ENCODE results near the gene CASK. TPM values are rescaled to one million over a fixed set of nuclear protein-coding genes. Genes with fewer than 3 reads are reported as not detected.
"Not testable (repeated sequence)": the region's sequence is repeated elsewhere in the genome, so short reads cannot be mapped to it uniquely, and the experiment has no call there.

CASK gene
- total RNA-seq, 2 donors from 2014 or later = 15.0 to 17.0 TPM

DNA sequence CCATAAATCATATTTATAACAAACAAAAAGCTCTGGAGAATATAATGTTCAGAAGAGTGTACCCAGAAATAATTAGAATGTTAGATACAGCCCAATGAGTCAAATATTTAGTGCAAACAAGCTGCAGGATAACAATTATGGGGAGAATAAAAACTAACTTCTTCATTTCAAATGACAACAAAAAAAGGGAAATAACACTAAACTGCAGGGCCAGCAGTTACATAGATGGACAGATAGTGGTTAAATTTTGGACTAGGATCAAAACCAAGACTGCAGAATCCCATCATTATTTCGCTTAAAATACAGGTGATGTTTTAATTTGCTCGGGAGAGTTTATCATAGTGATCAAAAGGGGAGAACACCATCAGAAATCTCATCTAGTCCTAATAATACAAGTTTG is 235.2 kb downstream of the CASK start:
- H3K27ac ChIP-seq = no peak overlapping the region
- no peaks in the 10 kb centered on the region for H3K27me3 ChIP-seq
- H3K36me3 ChIP-seq = no peaks in the 10 kb centered on the region
- no peaks in the 10 kb centered on the region for H3K9me3 ChIP-seq
- H3K4me1 ChIP-seq = peaks cover 0 to 12% of the 10 kb centered on the region in 2 donors
- TF ChIP-seq, protein P1, sequence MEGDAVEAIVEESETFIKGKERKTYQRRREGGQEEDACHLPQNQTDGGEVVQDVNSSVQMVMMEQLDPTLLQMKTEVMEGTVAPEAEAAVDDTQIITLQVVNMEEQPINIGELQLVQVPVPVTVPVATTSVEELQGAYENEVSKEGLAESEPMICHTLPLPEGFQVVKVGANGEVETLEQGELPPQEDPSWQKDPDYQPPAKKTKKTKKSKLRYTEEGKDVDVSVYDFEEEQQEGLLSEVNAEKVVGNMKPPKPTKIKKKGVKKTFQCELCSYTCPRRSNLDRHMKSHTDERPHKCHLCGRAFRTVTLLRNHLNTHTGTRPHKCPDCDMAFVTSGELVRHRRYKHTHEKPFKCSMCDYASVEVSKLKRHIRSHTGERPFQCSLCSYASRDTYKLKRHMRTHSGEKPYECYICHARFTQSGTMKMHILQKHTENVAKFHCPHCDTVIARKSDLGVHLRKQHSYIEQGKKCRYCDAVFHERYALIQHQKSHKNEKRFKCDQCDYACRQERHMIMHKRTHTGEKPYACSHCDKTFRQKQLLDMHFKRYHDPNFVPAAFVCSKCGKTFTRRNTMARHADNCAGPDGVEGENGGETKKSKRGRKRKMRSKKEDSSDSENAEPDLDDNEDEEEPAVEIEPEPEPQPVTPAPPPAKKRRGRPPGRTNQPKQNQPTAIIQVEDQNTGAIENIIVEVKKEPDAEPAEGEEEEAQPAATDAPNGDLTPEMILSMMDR (IDR thresholded peaks at IDR 0.05) = no peak
- no peak for DNase-seq (ENCODE audit: low spot score)
- no peak overlapping the region for H3K4me3 ChIP-seq

DNA sequence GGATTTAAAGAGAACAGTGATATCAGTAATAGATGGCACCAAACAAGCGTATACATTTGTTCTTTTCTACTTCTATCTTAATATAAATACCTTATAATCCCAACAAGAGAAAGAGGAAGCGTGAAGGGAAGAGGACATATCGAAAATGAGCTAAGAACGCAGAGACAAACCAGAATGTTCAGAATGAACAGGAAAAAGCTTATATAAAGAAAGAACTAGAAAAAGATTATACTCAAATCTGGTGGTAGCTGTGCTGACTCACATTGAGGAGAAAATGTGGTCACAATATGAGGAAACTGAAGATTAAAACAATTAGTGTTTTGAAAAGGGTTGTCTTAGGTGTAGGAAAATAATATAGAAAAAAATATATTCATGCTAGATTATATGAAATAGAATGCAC is 236.6 kb downstream of the CASK start:
- Histone ChIP-seq H3K27me3 (no peaks in the 10 kb centered on the region), H3K4me1 (peaks cover 0 to 6% of the 10 kb centered on the region in 2 donors), H3K4me3 (no peak overlapping the region), H3K27ac (no peak overlapping the region), H3K36me3 (no peaks in the 10 kb centered on the region), H3K9me3 (no peaks in the 10 kb centered on the region)
- TF ChIP-seq, protein P1 (IDR thresholded peaks at IDR 0.05) = no peak
- no peak for DNase-seq (ENCODE audit: low spot score)

DNA sequence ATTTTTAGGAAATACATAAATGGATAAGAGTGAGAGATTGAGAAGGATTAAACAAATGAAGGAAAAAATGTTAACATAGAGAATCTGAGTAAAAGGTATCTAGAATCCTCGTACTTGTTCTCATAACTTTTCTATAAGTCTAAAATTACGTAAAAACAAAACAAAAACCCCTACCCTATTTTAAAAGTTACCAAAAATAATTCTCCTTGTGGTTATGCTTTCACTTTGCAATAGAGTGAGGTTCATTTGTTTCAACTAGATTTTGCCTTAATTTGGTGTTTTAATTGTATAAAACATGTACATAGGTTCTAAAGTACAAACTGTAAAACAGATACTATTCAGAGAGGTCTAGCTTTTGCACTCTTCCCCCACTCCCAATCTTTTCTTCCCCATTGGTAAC is 238.4 kb downstream of the CASK start:
- H3K27me3 ChIP-seq = no peaks in the 10 kb centered on the region
- no peaks in the 10 kb centered on the region for H3K9me3 ChIP-seq
- H3K36me3 ChIP-seq = no peaks in the 10 kb centered on the region
- no peak for DNase-seq (ENCODE audit: low spot score)
- peaks cover 0 to 6% of the 10 kb centered on the region in 2 donors for H3K4me1 ChIP-seq
- no peak overlapping the region for H3K4me3 ChIP-seq
- H3K27ac ChIP-seq = no peak overlapping the region
- TF ChIP-seq, protein P1 (IDR thresholded peaks at IDR 0.05) = no peak

DNA sequence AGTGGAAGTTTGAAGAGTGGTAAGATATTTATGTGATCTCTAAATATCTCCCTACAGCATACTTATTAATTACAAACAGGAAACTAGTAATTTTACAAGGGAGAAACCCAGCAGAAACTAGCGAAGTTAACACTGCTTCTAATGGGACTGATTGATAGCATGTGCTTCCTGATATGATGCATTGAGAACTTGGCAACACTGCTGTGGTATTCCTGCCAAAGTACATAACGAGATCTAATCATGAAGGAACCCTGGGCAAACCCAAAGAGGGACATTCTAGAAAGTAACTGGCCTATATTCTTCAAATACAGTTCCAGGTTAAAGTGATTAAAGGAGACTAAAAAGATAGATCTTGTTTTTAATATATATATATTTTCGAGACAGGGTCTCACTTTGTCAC is 239.2 kb downstream of the CASK start:
- TF ChIP-seq, protein P1 (IDR thresholded peaks at IDR 0.05) = no peak
- H3K27me3 ChIP-seq = no peaks in the 10 kb centered on the region
- no peak overlapping the region for H3K4me3 ChIP-seq
- DNase-seq (ENCODE audit: low spot score) = no peak
- no peak overlapping the region for H3K27ac ChIP-seq
- H3K36me3 ChIP-seq = no peaks in the 10 kb centered on the region
- no peaks in the 10 kb centered on the region for H3K9me3 ChIP-seq
- H3K4me1 ChIP-seq = peaks cover 0 to 6% of the 10 kb centered on the region in 2 donors

- DNase-seq (ENCODE audit: low spot score) = no peak
- Histone ChIP-seq H3K9me3 (no peaks in the 10 kb centered on the region), H3K4me1 (no peaks in the 10 kb centered on the region), H3K27me3 (no peaks in the 10 kb centered on the region), H3K27ac (peak overlapping the region in 1 of 2 donors; percentile 8), H3K36me3 (no peaks in the 10 kb centered on the region), H3K4me3 (no peak overlapping the region)
- TF ChIP-seq, protein P1 (IDR thresholded peaks at IDR 0.05) = no peak
Observed at GRCh38 chrX:41677183-41678060, 245.9 kb downstream of the CASK start.

DNA sequence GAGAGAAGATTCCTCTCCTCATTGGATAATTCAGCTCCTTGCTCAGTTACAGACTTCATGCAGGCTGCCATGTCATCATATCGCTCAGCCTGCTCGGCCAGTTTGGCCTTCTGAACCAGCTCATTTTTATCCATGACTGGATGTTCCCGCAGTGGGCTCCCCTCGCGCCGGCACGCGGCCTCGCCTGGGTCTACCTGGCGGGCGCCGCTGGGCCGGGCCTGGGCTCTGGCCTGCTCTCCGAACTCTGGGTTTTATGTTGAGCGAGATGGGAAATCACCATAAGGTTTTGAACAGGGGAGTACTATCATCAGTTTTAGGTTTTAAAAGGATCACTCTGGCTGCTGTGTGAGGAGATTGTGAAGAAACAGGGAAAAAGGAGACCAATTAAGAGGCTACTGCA is 247.0 kb downstream of the CASK start:
- H3K9me3 ChIP-seq; H3K27me3 ChIP-seq; H3K27ac ChIP-seq; H3K4me1 ChIP-seq; H3K36me3 ChIP-seq; H3K4me3 ChIP-seq; DNase-seq (ENCODE audit: low spot score): not testable (repeated sequence)
